Fibroblast of lung (primary cell): ENCODE measurements around the gene CHST11. TPM values are rescaled to one million over a fixed set of nuclear protein-coding genes. Genes with fewer than 3 reads are reported as not detected.

Experiments
- DNase-seq, 2 donors: peaks; one replicate each; pipeline versions ENCODE4 v3.0.0 to v3.0.0-alpha.2; 2010; ENCODE audit warnings: low read depth in 2 of 2
- H2AFZ ChIP-seq: 2 replicates; pipeline ENCODE4 v1.5.1; 2012; ENCODE audit warnings: low read length, control low read depth, inconsistent platforms
- H3K27ac ChIP-seq: 2 replicates; pipeline ENCODE4 v1.5.1; 2011; ENCODE audit warnings: low read length, control low read depth; ENCODE audit not compliant: insufficient read depth
- H3K27me3 ChIP-seq: 2 replicates; pipeline ENCODE4 v1.5.1; 2011; ENCODE audit warnings: mild to moderate bottlenecking, low read length; ENCODE audit not compliant: control insufficient read depth, insufficient read depth
- H3K36me3 ChIP-seq: 2 replicates; pipeline ENCODE4 v1.5.1; 2011; ENCODE audit warnings: low read length; ENCODE audit not compliant: control insufficient read depth, insufficient read depth
- H3K4me1 ChIP-seq: 2 replicates; pipeline ENCODE4 v1.5.1; 2011; ENCODE audit warnings: low read length; ENCODE audit not compliant: control insufficient read depth, insufficient read depth; ENCODE audit errors: extremely low read depth
- H3K4me2 ChIP-seq: 2 replicates; pipeline ENCODE4 v1.5.1; 2011; ENCODE audit warnings: low read length, control low read depth; ENCODE audit not compliant: insufficient read depth; ENCODE audit errors: extremely low read depth
- H3K4me3 ChIP-seq, 4 experiments: fragments of 200-600 bp in 1 of 4; sonication (generic) in 1 of 4; replicated peaks in 1 of 4; 2 replicates each; pipeline ENCODE4 v1.5.1; 2011 to 2016; ENCODE audit warnings: low read length in 4 of 4, low read depth in 3 of 4, mild to moderate bottlenecking in 3 of 4, control low read depth in 2 of 4, inconsistent platforms in 1 of 4, mixed read lengths in 1 of 4; ENCODE audit not compliant: insufficient read depth in 1 of 4; ENCODE audit errors: control extremely low read depth in 1 of 4
- H3K79me2 ChIP-seq: 2 replicates; pipeline ENCODE4 v1.5.1; 2012; ENCODE audit warnings: mild to moderate bottlenecking, low read length, inconsistent platforms; ENCODE audit not compliant: control insufficient read depth, insufficient read depth
- H3K9ac ChIP-seq: 2 replicates; pipeline ENCODE4 v1.5.1; 2011; ENCODE audit warnings: mild to moderate bottlenecking, low read length, control low read depth; ENCODE audit not compliant: insufficient read depth
- H3K9me3 ChIP-seq: 2 replicates; pipeline ENCODE4 v1.5.1; 2012; ENCODE audit warnings: low read depth, low read length; ENCODE audit not compliant: control insufficient read depth, insufficient read depth
- H4K20me1 ChIP-seq: 2 replicates; pipeline ENCODE4 v1.5.1; 2011; ENCODE audit warnings: low read length; ENCODE audit not compliant: control insufficient read depth, insufficient read depth; ENCODE audit errors: extremely low read depth
- CTCF ChIP-seq, 2 donors: IDR thresholded peaks in 1 of 2; conservative IDR thresholded peaks in 1 of 2; 1 replicate in 1 of 2; 2 replicates in 1 of 2; pipeline ENCODE4 v1.5.1; 2011 to 2012; ENCODE audit warnings: low read length in 2 of 2, control low read depth in 1 of 2, inconsistent platforms in 1 of 2, low read depth in 1 of 2, mild to moderate bottlenecking in 1 of 2
- EZH2 ChIP-seq: IDR thresholded peaks from 2 replicates; pipeline ENCODE4 v1.5.1; 2012; ENCODE audit warnings: low read length, control low read depth, mild to moderate bottlenecking; ENCODE audit errors: missing control alignments
- polyA plus RNA-seq, 2 donors: library from polyadenylated mRNA; depleted of rRNA in 1 of 2; stranded (reverse) in 1 of 2; unstranded in 1 of 2; fragments of >200 nt; gene quantifications; 2 replicates each; pipeline ENCODE4 v1.2.1, GENCODE V29; 2011 to 2012; ENCODE audit warnings: missing spikeins in 1 of 2
- total RNA-seq: library from RNA; depleted of rRNA; stranded (reverse); fragments of >200 nt; gene quantifications from 2 replicates; pipeline ENCODE4 v1.2.1, GENCODE V29; 2014

CHST11 gene
- total and polyA plus RNA-seq, 2 donors (not counting 1 experiment from before 2014, with no cell fraction given): 3.5 to 9.1 TPM

DNA sequence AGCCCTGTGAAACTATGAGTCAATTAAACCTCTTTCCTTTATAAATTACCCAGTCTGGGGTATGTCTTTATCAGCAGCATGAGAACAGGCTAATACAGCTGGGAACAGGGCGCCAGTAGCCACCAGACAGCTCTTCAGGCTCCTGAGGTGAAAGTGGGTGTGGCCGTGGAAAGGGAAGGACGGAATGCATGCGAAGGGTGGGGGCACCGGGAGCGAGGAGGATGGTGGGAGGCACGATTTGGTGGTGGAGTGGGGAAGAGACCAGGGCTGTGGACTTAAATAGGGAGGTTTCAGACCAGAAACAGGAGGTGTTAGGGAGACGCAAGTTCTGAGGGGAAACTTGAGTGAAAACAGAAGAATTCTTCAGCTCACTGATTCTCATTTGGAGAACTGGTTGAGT, 44.1 kb upstream of the CHST11 start:
- DNase-seq: peak in 1 of 2 donors; percentile 7
- no peak overlapping the region for H3K4me2 ChIP-seq
- no peaks in the 10 kb centered on the region for H3K4me1 ChIP-seq
- no peak for TF ChIP-seq CTCF (conservative IDR thresholded peaks at IDR 0.05 in 1 of 2, IDR thresholded peaks at IDR 0.05 in 1 of 2; ENCODE audit: low read depth in 1 of 2, low read length in 2 of 2)
- TF ChIP-seq EZH2: no peak
- no peaks in the 10 kb centered on the region for H3K9me3 ChIP-seq
- H3K27me3 ChIP-seq: no peaks in the 10 kb centered on the region
- no peaks in the 10 kb centered on the region for H3K79me2 ChIP-seq
- H3K4me3 ChIP-seq: no peak overlapping the region
- no peak overlapping the region for H2AFZ ChIP-seq
- H4K20me1 ChIP-seq: no peaks in the 10 kb centered on the region
- H3K27ac ChIP-seq: no peak overlapping the region
- no peak overlapping the region for H3K9ac ChIP-seq
- H3K36me3 ChIP-seq: no peaks in the 10 kb centered on the region

GRCh38 chr12:104413330-104413729, 43.4 kb upstream of the CHST11 start:
- no peak overlapping the region for H3K9ac ChIP-seq
- H3K4me2 ChIP-seq: no peak overlapping the region
- H3K4me1 ChIP-seq: no peaks in the 10 kb centered on the region
- H3K36me3 ChIP-seq: no peaks in the 10 kb centered on the region
- no peaks in the 10 kb centered on the region for H4K20me1 ChIP-seq
- H3K4me3 ChIP-seq: no peak overlapping the region
- H3K27ac ChIP-seq: no peak overlapping the region
- H3K79me2 ChIP-seq: no peaks in the 10 kb centered on the region
- H3K27me3 ChIP-seq: no peaks in the 10 kb centered on the region
- no peaks in the 10 kb centered on the region for H3K9me3 ChIP-seq
- no peak for TF ChIP-seq CTCF (conservative IDR thresholded peaks at IDR 0.05 in 1 of 2, IDR thresholded peaks at IDR 0.05 in 1 of 2; ENCODE audit: low read depth in 1 of 2, low read length in 2 of 2)
- TF ChIP-seq EZH2: no peak
- no peak overlapping the region for H2AFZ ChIP-seq
- no peak for DNase-seq

GRCh38 chr12:104414581-104415341, 42.0 kb upstream of the CHST11 start:
- no peak overlapping the region for H3K4me3 ChIP-seq
- no peak overlapping the region for H3K9ac ChIP-seq
- H3K36me3 ChIP-seq: no peaks in the 10 kb centered on the region
- H3K79me2 ChIP-seq: no peaks in the 10 kb centered on the region
- no peaks in the 10 kb centered on the region for H4K20me1 ChIP-seq
- TF ChIP-seq CTCF (conservative IDR thresholded peaks at IDR 0.05 in 1 of 2, IDR thresholded peaks at IDR 0.05 in 1 of 2; ENCODE audit: low read depth in 1 of 2, low read length in 2 of 2): no peak
- TF ChIP-seq EZH2: no peak
- no peak overlapping the region for H3K4me2 ChIP-seq
- no peak overlapping the region for H3K27ac ChIP-seq
- no peaks in the 10 kb centered on the region for H3K4me1 ChIP-seq
- H3K9me3 ChIP-seq: no peaks in the 10 kb centered on the region
- DNase-seq: peak in 1 of 2 donors; percentile 53
- no peaks in the 10 kb centered on the region for H3K27me3 ChIP-seq
- no peak overlapping the region for H2AFZ ChIP-seq
